Keratinocyte (primary cell): Measurements from ENCODE around the gene PIEZO1.

Source experiments
- EZH2 ChIP-seq: IDR thresholded peaks from one replicate; pipeline ENCODE4 v1.6.1; 2012; ENCODE audit warnings: inconsistent platforms, mild to moderate bottlenecking, low read length, moderate library complexity
- TF ChIP-seq, protein P1 (sequence below), 3 experiments: IDR thresholded peaks in 1 of 3; conservative IDR thresholded peaks in 1 of 3; optimal IDR thresholded peaks in 1 of 3; 2 replicates in 2 of 3; 3 replicates in 1 of 3; pipeline versions ENCODE3 to v1.5.1; 2011; ENCODE audit warnings: low read length in 3 of 3, mild to moderate bottlenecking in 3 of 3, moderate library complexity in 2 of 3, control low read depth in 1 of 3, inconsistent platforms in 1 of 3; ENCODE audit not compliant: insufficient read depth in 2 of 3; ENCODE audit errors: extremely low read depth in 1 of 3

DNA sequence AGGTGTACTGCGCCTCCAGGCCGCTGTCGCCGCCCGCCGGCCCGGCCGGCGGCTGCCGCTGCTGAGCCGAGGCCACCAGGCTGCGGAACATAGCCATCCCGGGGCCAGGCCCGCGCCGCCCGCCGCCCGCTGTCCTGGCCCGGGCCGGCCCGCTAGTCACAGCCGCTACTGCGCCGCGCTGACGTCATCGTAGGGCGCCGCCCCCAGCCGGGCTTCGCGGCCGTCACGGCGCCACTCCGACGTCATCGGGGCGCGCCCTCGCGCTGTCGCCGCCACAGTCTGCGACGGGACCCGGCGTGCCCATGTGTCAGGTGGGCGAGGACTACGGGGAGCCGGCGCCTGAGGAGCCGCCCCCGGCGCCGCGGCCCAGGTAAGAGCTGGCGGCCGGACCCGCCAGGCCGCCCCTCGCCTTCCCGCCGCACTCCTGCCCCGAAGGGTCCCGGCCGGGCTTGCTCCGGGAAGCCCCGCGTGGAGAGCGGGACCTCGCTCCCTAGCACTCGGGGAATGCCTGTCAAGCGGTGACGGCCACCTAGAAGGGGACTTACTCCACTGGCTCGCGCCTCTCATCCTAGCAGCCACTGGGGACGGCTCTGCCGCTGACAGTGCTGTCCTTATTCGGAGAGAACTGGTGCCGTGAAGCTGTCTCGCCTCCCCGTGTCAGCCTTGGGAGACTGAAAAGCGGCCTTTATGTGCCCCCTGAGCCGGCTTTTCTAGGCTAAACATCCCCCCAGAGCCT is 78.6 kb downstream of the PIEZO1 start, which contains the start of the genes CTU2 and RNF166:
- TF ChIP-seq, protein P1, sequence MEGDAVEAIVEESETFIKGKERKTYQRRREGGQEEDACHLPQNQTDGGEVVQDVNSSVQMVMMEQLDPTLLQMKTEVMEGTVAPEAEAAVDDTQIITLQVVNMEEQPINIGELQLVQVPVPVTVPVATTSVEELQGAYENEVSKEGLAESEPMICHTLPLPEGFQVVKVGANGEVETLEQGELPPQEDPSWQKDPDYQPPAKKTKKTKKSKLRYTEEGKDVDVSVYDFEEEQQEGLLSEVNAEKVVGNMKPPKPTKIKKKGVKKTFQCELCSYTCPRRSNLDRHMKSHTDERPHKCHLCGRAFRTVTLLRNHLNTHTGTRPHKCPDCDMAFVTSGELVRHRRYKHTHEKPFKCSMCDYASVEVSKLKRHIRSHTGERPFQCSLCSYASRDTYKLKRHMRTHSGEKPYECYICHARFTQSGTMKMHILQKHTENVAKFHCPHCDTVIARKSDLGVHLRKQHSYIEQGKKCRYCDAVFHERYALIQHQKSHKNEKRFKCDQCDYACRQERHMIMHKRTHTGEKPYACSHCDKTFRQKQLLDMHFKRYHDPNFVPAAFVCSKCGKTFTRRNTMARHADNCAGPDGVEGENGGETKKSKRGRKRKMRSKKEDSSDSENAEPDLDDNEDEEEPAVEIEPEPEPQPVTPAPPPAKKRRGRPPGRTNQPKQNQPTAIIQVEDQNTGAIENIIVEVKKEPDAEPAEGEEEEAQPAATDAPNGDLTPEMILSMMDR (optimal IDR thresholded peaks at IDR 0.05 in 1 of 3, IDR thresholded peaks at IDR 0.05 in 1 of 3, conservative IDR thresholded peaks at IDR 0.05 in 1 of 3; ENCODE audit: extremely low read depth in 1 of 3, insufficient read depth in 2 of 3, low read length in 3 of 3), result no peak
- no peak for TF ChIP-seq EZH2
